Measurements from ENCODE around the gene PRIM2.
"Not testable (repeated sequence)": the region's sequence is repeated elsewhere in the genome, so short reads cannot be mapped to it uniquely, and the experiment has no call there.

GRCh38 chr6:57500368-57501021 lies 183.1 kb downstream of the PRIM2 start:
- TF ChIP-seq REST (IDR thresholded peaks at IDR 0.05; ENCODE audit: unreplicated experiment); CTCF (conservative IDR thresholded peaks at IDR 0.05; ENCODE audit: low read depth in 2 of 2); POLR2AphosphoS5 (IDR thresholded peaks at IDR 0.05; ENCODE audit: low read depth); ETS1 (IDR thresholded peaks at IDR 0.05); NANOG (IDR thresholded peaks at IDR 0.05; ENCODE audit: borderline replicate concordance); JUNB (IDR thresholded peaks at IDR 0.05; ENCODE audit: unreplicated experiment): not testable (repeated sequence)

Measured in GM23338 (cell line).